Heart right ventricle (tissue), 16 donors: Measurements from ENCODE around the gene CFAP99. TPM values are rescaled to one million over a fixed set of nuclear protein-coding genes. Genes with fewer than 3 reads are reported as not detected.

Experiments used
- ATAC-seq, 8 donors: fragments of 200-7000 bp; cut with Tn5 transposase; one replicate each; pipeline ENCODE4 v1.9.1; 2020; ENCODE audit warnings: mild to moderate bottlenecking in 8 of 8, moderate library complexity in 8 of 8, moderate number of reproducible peaks in 1 of 8
- DNase-seq, 2 donors: peaks; one replicate each; pipeline ENCODE4 v3.0.0-alpha.2; 2020
- H3K27ac ChIP-seq, 10 donors: fragments of 200-600 bp; sonication (generic) in 2 of 10; one replicate each; pipeline versions ENCODE4 v1.5.0 to v1.8.0; 2020 to 2022; ENCODE audit warnings: mild to moderate bottlenecking in 3 of 10
- H3K27me3 ChIP-seq, 7 donors: fragments of 200-600 bp; one replicate each; pipeline ENCODE4 v1.8.0; 2021 to 2022; ENCODE audit warnings: mild to moderate bottlenecking in 2 of 7
- H3K36me3 ChIP-seq, 9 donors: fragments of 200-600 bp; sonication (generic) in 1 of 9; one replicate each; pipeline versions ENCODE4 v1.5.0 to v1.8.0; 2020 to 2022; ENCODE audit warnings: mild to moderate bottlenecking in 2 of 9
- H3K4me1 ChIP-seq, 9 donors: fragments of 200-600 bp; sonication (generic) in 1 of 9; one replicate each; pipeline versions ENCODE4 v1.5.0 to v1.8.0; 2020 to 2022; ENCODE audit warnings: mild to moderate bottlenecking in 4 of 9
- H3K4me3 ChIP-seq, 10 donors: fragments of 200-600 bp; sonication (generic) in 2 of 10; one replicate each; pipeline versions ENCODE4 v1.5.0 to v1.8.0; 2020 to 2022; ENCODE audit warnings: mild to moderate bottlenecking in 7 of 10, moderate library complexity in 2 of 10
- H3K9me3 ChIP-seq, 11 donors: fragments of 200-600 bp in 10 of 11; sonication (generic) in 2 of 11; one replicate each; pipeline versions ENCODE4 v1.5.0 to v1.8.0; 2013 to 2022; ENCODE audit warnings: mild to moderate bottlenecking in 2 of 11, control low read depth in 1 of 11, moderate library complexity in 1 of 11
- WGBS, 2 donors: extraction: QIAGEN DNeasy Blood & Tissue Kit; methylation state at CpG; one replicate each; pipeline ENCODE4 v1.1.7; 2013; ENCODE audit warnings: inconsistent platforms in 1 of 2; 5-methylcytosine and 5-hydroxymethylcytosine counted together
- intact Hi-C, 10 donors: fragments of 100-400 bp; cut with DNase I; formaldehyde crosslinking; loops; one replicate each; pipeline versions ENCODE4 v1.11.1 to v1.14.2; 2022
- polyA plus RNA-seq, 2 donors: library from polyadenylated mRNA; stranded (reverse); fragments of 200-250 nt; gene quantifications; one replicate each; pipeline ENCODE4 v1.2.3, GENCODE V29; 2013
- total RNA-seq, 10 donors: library from RNA; stranded (reverse); fragmentation: NEBNext Ultra II Directional in 3 of 10; extraction: Animal tissue kit (Norgen Biotek cat#: 25700) in 3 of 10; gene quantifications; one replicate each; pipeline versions ENCODE4 v1.2.1 to v1.2.4, GENCODE V29; 2021 to 2023
- TF ChIP-seq, protein P1 (sequence below), 9 donors: fragments of 200-600 bp; sonication (generic) in 2 of 9; IDR thresholded peaks; one replicate each; pipeline versions ENCODE4 v1.5.0 to v1.8.0; 2021 to 2022; ENCODE audit warnings: antibody characterized with exemption in 9 of 9, mild to moderate bottlenecking in 5 of 9, moderate library complexity in 1 of 9
- donor health status: Arrhythmogenic right ventricular cardiomyopathy.
- donor health status: ischemic (EF 13 %, LVEDD 7.1; RV severe dilation, severe dysfunction).
- donor health status: healthy with polysubstance abuse.
- donor health status: DM: no; HTN: yes; CAD: no.
- donor health status: DM: no; HTN: no; CAD: no.
- donor health status: ischemic (EF 25% LVEDD 6.9; RV normal size, moderate dysfunction).
- donor health status: ischemic (EF 25% LVEDD 5.7; RV mildly dilated, moderate dysfunction).
- donor health status: healthy.
- donor health status: DM: yes; HTN: yes; CAD: no.
- donor health status: Ischemic cardiomyopathy.
- donor health status: ischemic (EF 35%, LVEDD 5.7; RV mildly dilated, moderate dysfunction).
- donor health status: nonischemic (EF 11% LVEDD 7.7; RV severe dilation, severe dysfunction).
- donor health status: DM: yes; HTN: yes; CAD: no.
- donor health status: PGD.
- donor health status: ischemic (EF 29% LVEDD 5.4; RV normal size, mild dysfunction).
- donor health status: nonischemic (EF 23%, LVEDD 6.1; RV moderate dilation, normal function).

CFAP99 gene
- total and polyA plus RNA-seq, 12 donors = not detected

DNA sequence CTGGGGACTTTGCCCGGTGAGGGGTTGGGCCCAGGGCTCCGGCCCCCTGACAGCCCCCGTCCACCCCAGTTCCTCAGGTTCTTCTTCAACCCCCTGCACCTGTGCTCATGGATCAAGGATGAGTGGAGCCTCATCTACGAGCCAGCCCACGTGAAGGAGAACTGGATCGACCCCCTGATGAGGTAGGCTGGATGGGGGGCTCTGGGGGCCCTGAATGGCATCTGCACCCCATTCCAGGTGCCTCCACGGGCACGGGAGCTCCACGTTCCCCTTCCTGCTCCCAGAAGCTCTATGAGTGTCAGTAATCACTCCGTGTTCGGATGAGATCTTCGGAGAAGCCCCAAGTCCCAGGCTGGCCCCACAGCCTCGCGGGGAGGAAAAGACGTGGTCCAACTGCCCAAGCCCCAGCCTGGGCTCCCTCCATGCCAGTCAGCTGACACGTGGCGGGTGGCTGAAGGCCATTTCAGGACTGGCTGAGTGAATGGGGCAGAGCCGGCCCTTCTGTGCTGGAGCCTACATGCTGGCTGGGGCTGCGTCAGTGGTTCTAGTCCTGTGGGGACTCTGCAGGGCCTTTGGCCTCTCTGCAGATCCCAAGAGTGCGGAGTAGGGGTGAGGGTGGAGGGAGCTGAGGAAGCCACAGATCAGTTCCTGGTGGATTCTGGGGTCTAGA lies 24.4 kb downstream of the CFAP99 start:
- WGBS, 2 donors = 87% methylated on average over 19 to 20 of the region's 20 CpGs
- DNase-seq = no peak
- intact Hi-C loops = loop anchor here in 5 of 10 donors (5.0 to 10.0 kb wide), 3 partner anchors 218 to 226 kb away; no protein-coding TSS in a partner anchor

DNA sequence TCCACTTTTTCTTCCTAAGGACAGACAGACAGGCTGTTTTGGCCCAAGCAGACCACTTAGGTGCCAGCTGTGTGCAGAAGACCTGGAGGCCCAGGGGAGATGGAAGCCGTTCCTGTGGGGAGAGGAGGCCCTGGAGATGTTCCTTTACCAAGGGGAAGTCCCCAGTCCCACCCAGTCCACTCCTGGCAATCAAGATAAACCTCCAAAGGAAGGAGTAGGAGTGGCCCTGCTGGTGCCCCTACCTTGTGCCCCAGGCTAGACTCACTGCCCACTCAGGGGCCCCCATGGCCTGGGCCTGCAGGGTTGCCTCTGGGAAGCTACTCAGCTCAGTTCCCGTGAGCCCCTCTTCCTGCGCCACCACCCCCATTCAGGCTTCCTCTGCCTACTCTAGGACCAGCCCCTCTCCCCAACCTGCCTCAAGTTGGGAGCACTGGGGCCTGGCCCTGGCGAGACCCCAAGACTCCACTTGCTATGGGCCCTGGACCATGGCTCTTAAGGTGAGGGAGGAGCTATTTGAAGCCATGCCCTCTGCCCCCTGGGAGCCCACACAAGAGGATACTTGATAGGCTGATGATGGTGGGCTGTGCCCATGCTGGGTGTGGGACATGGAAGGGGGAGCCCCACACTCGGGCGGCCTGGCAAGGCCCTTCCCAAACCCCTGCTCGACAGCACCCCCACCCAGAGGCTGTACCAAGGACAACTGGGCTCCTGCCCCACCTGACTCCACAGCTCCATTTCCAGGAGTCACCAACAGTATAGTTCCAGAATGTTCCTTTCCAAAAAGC lies 25.4 kb downstream of the CFAP99 start:
- DNase-seq = no peak
- no peaks in the 10 kb centered on the region for H3K27me3 ChIP-seq
- ATAC-seq = no peak
- H3K4me1 ChIP-seq = peaks cover 0 to 6% (median 0%) of the 10 kb centered on the region in 9 donors
- no peaks in the 10 kb centered on the region for H3K9me3 ChIP-seq
- H3K36me3 ChIP-seq = no peaks in the 10 kb centered on the region
- TF ChIP-seq, protein P1, sequence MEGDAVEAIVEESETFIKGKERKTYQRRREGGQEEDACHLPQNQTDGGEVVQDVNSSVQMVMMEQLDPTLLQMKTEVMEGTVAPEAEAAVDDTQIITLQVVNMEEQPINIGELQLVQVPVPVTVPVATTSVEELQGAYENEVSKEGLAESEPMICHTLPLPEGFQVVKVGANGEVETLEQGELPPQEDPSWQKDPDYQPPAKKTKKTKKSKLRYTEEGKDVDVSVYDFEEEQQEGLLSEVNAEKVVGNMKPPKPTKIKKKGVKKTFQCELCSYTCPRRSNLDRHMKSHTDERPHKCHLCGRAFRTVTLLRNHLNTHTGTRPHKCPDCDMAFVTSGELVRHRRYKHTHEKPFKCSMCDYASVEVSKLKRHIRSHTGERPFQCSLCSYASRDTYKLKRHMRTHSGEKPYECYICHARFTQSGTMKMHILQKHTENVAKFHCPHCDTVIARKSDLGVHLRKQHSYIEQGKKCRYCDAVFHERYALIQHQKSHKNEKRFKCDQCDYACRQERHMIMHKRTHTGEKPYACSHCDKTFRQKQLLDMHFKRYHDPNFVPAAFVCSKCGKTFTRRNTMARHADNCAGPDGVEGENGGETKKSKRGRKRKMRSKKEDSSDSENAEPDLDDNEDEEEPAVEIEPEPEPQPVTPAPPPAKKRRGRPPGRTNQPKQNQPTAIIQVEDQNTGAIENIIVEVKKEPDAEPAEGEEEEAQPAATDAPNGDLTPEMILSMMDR (IDR thresholded peaks at IDR 0.05) = no peak
- no peak overlapping the region for H3K27ac ChIP-seq
- intact Hi-C loops = loop anchor here in 5 of 10 donors (5.0 to 10.0 kb wide), 3 partner anchors 219 to 227 kb away; no protein-coding TSS in a partner anchor
- 92 to 94% methylated on average over 7 of the region's 7 CpGs for WGBS, 2 donors
- H3K4me3 ChIP-seq = no peak overlapping the region

More for the DNA sequence above, 24.4 kb downstream of the CFAP99 start:
- TF ChIP-seq, protein P1 (IDR thresholded peaks at IDR 0.05) = no peak
- Histone ChIP-seq H3K4me3 (no peak overlapping the region), H3K27ac (no peak overlapping the region), H3K36me3 (no peaks in the 10 kb centered on the region), H3K27me3 (no peaks in the 10 kb centered on the region), H3K4me1 (peaks cover 0 to 6% (median 0%) of the 10 kb centered on the region in 9 donors), H3K9me3 (no peaks in the 10 kb centered on the region)
- ATAC-seq = peak in 1 of 8 donors; percentile 20

- Histone ChIP-seq H3K4me1 (peaks cover 0 to 6% (median 0%) of the 10 kb centered on the region in 9 donors), H3K36me3 (no peaks in the 10 kb centered on the region), H3K9me3 (no peaks in the 10 kb centered on the region), H3K27ac (no peak overlapping the region), H3K27me3 (no peaks in the 10 kb centered on the region), H3K4me3 (no peak overlapping the region)
- 93 to 94% methylated on average over 9 of the region's 9 CpGs for WGBS, 2 donors
- TF ChIP-seq, protein P1 (IDR thresholded peaks at IDR 0.05) = no peak
- DNase-seq (no peak), ATAC-seq (no peak)
- intact Hi-C loops = loop anchor here in 2 of 10 donors (5.0 to 10.0 kb wide), 2 partner anchors 220 to 223 kb away; no protein-coding TSS in a partner anchor
Observed at GRCh38 chr4:2445130-2445529, 26.4 kb downstream of the CFAP99 start.

DNA sequence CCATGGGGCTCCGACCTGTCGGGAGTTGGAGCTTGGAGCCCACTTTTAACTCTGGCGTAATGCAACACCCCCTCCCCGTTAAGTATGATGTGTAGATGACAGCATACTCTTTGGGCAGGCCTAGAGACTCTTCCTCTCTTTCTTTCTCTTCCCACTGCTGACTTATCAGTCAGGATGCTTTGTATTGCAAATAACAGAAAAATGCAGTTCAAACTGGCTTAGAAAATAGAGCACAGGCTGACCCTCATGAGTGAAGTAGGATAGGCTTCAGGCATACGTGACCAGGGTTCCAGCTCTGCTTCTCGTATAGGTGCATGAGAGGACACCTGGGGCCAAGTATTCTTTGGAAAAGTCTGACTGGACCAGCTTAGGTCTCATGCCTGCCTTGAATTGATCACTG lies 26.8 kb downstream of the CFAP99 start:
- Histone ChIP-seq H3K4me3 (no peak overlapping the region), H3K27me3 (no peaks in the 10 kb centered on the region), H3K4me1 (peaks cover 0 to 6% (median 0%) of the 10 kb centered on the region in 9 donors), H3K27ac (no peak overlapping the region), H3K36me3 (no peaks in the 10 kb centered on the region), H3K9me3 (no peaks in the 10 kb centered on the region)
- TF ChIP-seq, protein P1 (IDR thresholded peaks at IDR 0.05) = no peak
- no peak for ATAC-seq
- no peak for DNase-seq
- intact Hi-C loops = loop anchor here in 2 of 10 donors (5.0 to 10.0 kb wide), 2 partner anchors 221 to 223 kb away; no protein-coding TSS in a partner anchor
- 76 to 84% methylated on average over 6 of the region's 6 CpGs for WGBS, 2 donors
